Neuronal stem cell (in vitro differentiated cells): Measurements from ENCODE around the gene CDC7. TPM values are rescaled to one million over a fixed set of nuclear protein-coding genes. Genes with fewer than 3 reads are reported as not detected.

Source experiments
- DNase-seq: peaks from one replicate; pipeline ENCODE4 v3.0.0-alpha.2; 2013; ENCODE audit warnings: low spot score
- H2AFZ ChIP-seq: one replicate; pipeline ENCODE4 v1.6.1; 2013; ENCODE audit warnings: mild to moderate bottlenecking, low read length, inconsistent platforms
- H2AK5ac ChIP-seq: 2 replicates; pipeline ENCODE4 v1.6.1; 2013; ENCODE audit warnings: low read depth, mild to moderate bottlenecking, inconsistent platforms, low read length, moderate library complexity, mixed read lengths
- H2BK120ac ChIP-seq: 2 replicates; pipeline ENCODE4 v1.6.1; 2013; ENCODE audit warnings: low read depth, mild to moderate bottlenecking, inconsistent platforms, low read length, moderate library complexity, mixed read lengths
- H2BK12ac ChIP-seq: one replicate; pipeline ENCODE4 v1.6.1; 2013; ENCODE audit warnings: low read length, inconsistent platforms
- H2BK15ac ChIP-seq: 2 replicates; pipeline ENCODE4 v1.6.1; 2013; ENCODE audit warnings: mild to moderate bottlenecking, low read length, inconsistent platforms, mixed read lengths
- H2BK5ac ChIP-seq: one replicate; pipeline ENCODE4 v1.6.1; 2013; ENCODE audit warnings: inconsistent platforms, mild to moderate bottlenecking, low read length, moderate library complexity
- H3K14ac ChIP-seq: one replicate; pipeline ENCODE4 v1.6.1; 2013; ENCODE audit warnings: low read length, inconsistent platforms
- H3K18ac ChIP-seq: 2 replicates; pipeline ENCODE4 v1.6.1; 2013; ENCODE audit warnings: low read length, inconsistent platforms
- H3K23ac ChIP-seq: 2 replicates; pipeline ENCODE4 v1.6.1; 2013; ENCODE audit warnings: low read depth, mild to moderate bottlenecking, mixed read lengths, low read length, inconsistent platforms; ENCODE audit not compliant: poor library complexity
- H3K27ac ChIP-seq: replicated peaks from 3 replicates; pipeline ENCODE4 v1.5.1; 2013; ENCODE audit warnings: low read length, inconsistent platforms
- H3K27me3 ChIP-seq, 3 experiments: 2 replicates each; pipeline ENCODE4 v1.6.1; 2013; ENCODE audit warnings: low read length in 3 of 3, mild to moderate bottlenecking in 2 of 3, inconsistent platforms in 1 of 3, low read depth in 1 of 3, mixed read lengths in 1 of 3, moderate library complexity in 1 of 3; ENCODE audit not compliant: control insufficient read depth in 3 of 3, insufficient read depth in 3 of 3
- H3K36me3 ChIP-seq, 2 donors: replicated peaks in 1 of 2; 2 replicates each; pipeline ENCODE4 v1.6.1; 2013; ENCODE audit warnings: low read length in 2 of 2; ENCODE audit not compliant: control insufficient read depth in 2 of 2, insufficient read depth in 2 of 2
- H3K4ac ChIP-seq: 2 replicates; pipeline ENCODE4 v1.6.1; 2013; ENCODE audit warnings: inconsistent platforms, mild to moderate bottlenecking, low read length, moderate library complexity
- H3K4me1 ChIP-seq, 2 donors: 1 replicate in 1 of 2; 2 replicates in 1 of 2; pipeline ENCODE4 v1.6.1; 2013; ENCODE audit warnings: low read length in 2 of 2, low read depth in 1 of 2; ENCODE audit not compliant: control insufficient read depth in 2 of 2, insufficient read depth in 1 of 2
- H3K4me2 ChIP-seq: one replicate; pipeline ENCODE4 v1.6.1; 2013; ENCODE audit warnings: mild to moderate bottlenecking, low read length, inconsistent platforms; ENCODE audit not compliant: insufficient read depth, poor library complexity, severe bottlenecking
- H3K4me3 ChIP-seq, 2 donors: 2 replicates each; pipeline ENCODE4 v1.5.1; 2013; ENCODE audit warnings: low read length in 2 of 2, mild to moderate bottlenecking in 2 of 2, inconsistent platforms in 1 of 2, moderate library complexity in 1 of 2
- H3K79me1 ChIP-seq: one replicate; pipeline ENCODE4 v1.6.1; 2013; ENCODE audit warnings: low read depth, mild to moderate bottlenecking, inconsistent platforms, low read length, moderate library complexity
- H3K9ac ChIP-seq: one replicate; pipeline ENCODE4 v1.6.1; 2013; ENCODE audit warnings: mild to moderate bottlenecking, low read depth, low read length, inconsistent platforms; ENCODE audit not compliant: poor library complexity
- H3K9me3 ChIP-seq, 2 donors: replicated peaks in 1 of 2; 2 replicates each; pipeline versions ENCODE3 to v1.6.1; 2013; ENCODE audit warnings: low read length in 2 of 2, mild to moderate bottlenecking in 2 of 2, inconsistent platforms in 1 of 2, low read depth in 1 of 2, mixed read lengths in 1 of 2, moderate library complexity in 1 of 2; ENCODE audit not compliant: control insufficient read depth in 2 of 2, insufficient read depth in 1 of 2
- H4K8ac ChIP-seq: one replicate; pipeline ENCODE4 v1.6.1; 2013; ENCODE audit warnings: low read depth, mild to moderate bottlenecking, inconsistent platforms, low read length, moderate library complexity
- H4K91ac ChIP-seq: one replicate; pipeline ENCODE4 v1.6.1; 2013; ENCODE audit warnings: low read length, low read depth, mild to moderate bottlenecking, inconsistent platforms; ENCODE audit not compliant: poor library complexity
- WGBS, 2 donors: extraction: QIAGEN DNeasy Blood & Tissue Kit; methylation state at CpG; one replicate each; pipeline ENCODE4 v1.1.7; 2013; ENCODE audit warnings: missing lambda C conversion rate in 2 of 2, mixed read lengths in 1 of 2; ENCODE audit not compliant: insufficient read length in 2 of 2, insufficient replicate concordance in 1 of 2; ENCODE audit errors: extremely low coverage in 2 of 2; 5-methylcytosine and 5-hydroxymethylcytosine counted together
- polyA plus RNA-seq, 2 experiments: library from polyadenylated mRNA; stranded (reverse); fragments of 200-250 nt; gene quantifications; one replicate each; pipeline ENCODE4 v1.2.3, GENCODE V29; 2013

Gene CDC7
- 39.2 TPM for polyA plus RNA-seq (2013, experiment 1 of 2)
- 39.1 TPM for polyA plus RNA-seq (2013, experiment 2 of 2)

DNA sequence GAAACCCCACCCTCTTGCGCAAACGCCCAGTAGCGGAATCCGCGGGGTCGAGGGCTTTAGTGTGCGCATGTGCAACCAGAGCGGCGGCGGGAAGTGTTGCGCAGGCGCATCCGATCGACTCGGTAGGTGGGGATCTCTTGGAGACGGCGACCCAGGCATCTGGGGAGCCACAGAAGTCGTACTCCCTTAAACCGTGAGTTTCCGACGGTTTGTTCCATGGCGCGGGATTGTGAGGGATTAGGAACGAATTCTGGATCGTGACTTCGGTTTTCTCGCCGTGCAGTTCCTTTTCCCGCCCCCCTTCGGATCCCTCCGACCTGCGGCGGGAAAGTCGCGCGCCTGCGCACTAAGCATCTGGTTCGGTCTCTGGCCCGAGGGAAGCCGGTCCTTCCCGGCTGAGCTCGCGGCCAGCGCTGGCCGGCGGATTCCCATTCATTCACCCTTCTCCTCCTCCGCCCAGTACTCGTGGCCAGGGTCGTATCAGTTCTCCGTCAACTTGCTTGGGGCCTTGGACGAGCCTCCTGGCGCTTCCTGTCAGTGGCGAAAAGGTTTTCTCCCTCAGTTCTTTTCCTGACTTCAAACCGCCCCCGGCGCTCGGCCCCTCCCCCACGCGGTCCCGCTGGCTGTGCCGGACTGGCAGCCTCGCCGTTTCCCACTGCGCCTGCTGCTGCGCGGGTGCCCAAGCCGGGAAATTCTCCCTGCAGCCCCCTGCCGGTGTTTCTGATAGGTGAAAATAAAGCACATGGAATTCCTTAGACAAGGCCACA, at the start of gene CDC7:
CDC7 (plus strand) TSS at position 96 of the 767 bp plus-strand sequence. CDS start 866 bp downstream, outside the sequence.
- no CpG with 5 or more reads among the region's 68 CpGs for WGBS, 2 donors

DNA sequence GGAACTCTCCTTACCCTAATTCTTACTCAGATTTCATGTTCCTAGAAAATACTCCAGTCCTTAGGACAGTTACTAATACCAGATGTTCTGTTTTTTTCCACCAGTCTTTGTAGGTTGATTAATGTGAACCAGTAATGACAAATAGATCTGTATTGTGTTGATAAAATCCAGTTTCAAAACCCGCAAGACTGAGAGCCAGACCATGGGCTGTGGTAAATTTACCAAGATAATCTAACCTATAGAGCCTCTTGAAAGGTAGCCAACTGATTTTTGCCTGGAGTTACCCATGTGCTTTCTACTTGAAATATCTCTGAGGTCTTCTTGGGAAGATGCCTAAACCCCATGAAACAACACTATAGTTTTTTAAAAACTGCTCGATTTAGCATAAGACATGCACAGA, 46.5 kb upstream of the CDC7 start:
- Histone ChIP-seq H2AFZ (no peak overlapping the region), H2BK12ac (no peak overlapping the region), H3K23ac (no peak overlapping the region), H4K8ac (no peak overlapping the region), H3K27me3 (peaks cover 0 to 7% (median 0%) of the 10 kb centered on the region in 3 experiments), H3K9me3 (no peaks in the 10 kb centered on the region), H4K91ac (no peak overlapping the region), H3K4me1 (no peaks in the 10 kb centered on the region), H3K36me3 (no peaks in the 10 kb centered on the region), H3K4me2 (no peak overlapping the region), H3K27ac (no peak overlapping the region), H2BK120ac (no peak overlapping the region), H3K4ac (no peak overlapping the region), H3K9ac (no peak overlapping the region), H3K79me1 (no peaks in the 10 kb centered on the region), H2BK15ac (no peak overlapping the region), H2AK5ac (no peak overlapping the region), H3K14ac (no peak overlapping the region), H2BK5ac (no peak overlapping the region), H3K4me3 (no peak overlapping the region), H3K18ac (no peak overlapping the region)
- WGBS, 2 donors: no CpG with 5 or more reads among the region's 2 CpGs
- DNase-seq: no peak

More for the DNA sequence above, at the start of gene CDC7:
- Histone ChIP-seq H3K27me3 (no peaks in the 10 kb centered on the region), H3K4ac (peak within 1 kb of the TSS; percentile 28), H3K23ac (peak within 1 kb of the TSS; percentile 47), H3K4me1 (peaks cover 5 to 11% of the 10 kb centered on the region in 2 donors), H2BK5ac (peak within 1 kb of the TSS; percentile 94), H3K4me3 (peak within 1 kb of the TSS; percentile 65 to 83), H3K14ac (peak within 1 kb of the TSS; percentile 64), H2BK12ac (no peak within 1 kb of the TSS), H3K36me3 (peaks cover 0 to 30% of the 10 kb centered on the region in 2 donors), H2BK15ac (peak within 1 kb of the TSS; percentile 32), H3K4me2 (peak within 1 kb of the TSS; percentile 65), H2BK120ac (no peak within 1 kb of the TSS), H3K18ac (peak within 1 kb of the TSS; percentile 97), H4K8ac (no peak within 1 kb of the TSS), H3K9ac (peak within 1 kb of the TSS; percentile 96), H3K9me3 (no peaks in the 10 kb centered on the region), H3K79me1 (no peaks in the 10 kb centered on the region), H4K91ac (no peak within 1 kb of the TSS), H3K27ac (peak within 1 kb of the TSS; percentile 99), H2AFZ (peak within 1 kb of the TSS; percentile 94), H2AK5ac (peak within 1 kb of the TSS; percentile 14)
- DNase-seq: peak; percentile 93

GRCh38 chr1:91455334-91455733, 45.3 kb upstream of the CDC7 start:
- Histone ChIP-seq H2AFZ (no peak overlapping the region), H3K4ac (no peak overlapping the region), H2BK12ac (no peak overlapping the region), H3K14ac (no peak overlapping the region), H3K23ac (no peak overlapping the region), H3K36me3 (no peaks in the 10 kb centered on the region), H3K4me1 (no peaks in the 10 kb centered on the region), H4K8ac (no peak overlapping the region), H3K9me3 (no peaks in the 10 kb centered on the region), H3K4me3 (no peak overlapping the region), H3K27ac (no peak overlapping the region), H4K91ac (no peak overlapping the region), H2AK5ac (no peak overlapping the region), H3K9ac (no peak overlapping the region), H3K79me1 (no peaks in the 10 kb centered on the region), H3K18ac (no peak overlapping the region), H2BK120ac (no peak overlapping the region), H3K27me3 (peaks cover 0 to 7% (median 0%) of the 10 kb centered on the region in 3 experiments), H3K4me2 (no peak overlapping the region), H2BK5ac (no peak overlapping the region), H2BK15ac (no peak overlapping the region)
- no peak for DNase-seq
- WGBS, 2 donors: no CpG with 5 or more reads among the region's 3 CpGs

- no peak overlapping the region for H3K27ac ChIP-seq
- H3K4ac ChIP-seq: no peak overlapping the region
- H4K8ac ChIP-seq: no peak overlapping the region
- no peak overlapping the region for H3K18ac ChIP-seq
- H3K4me1 ChIP-seq: no peaks in the 10 kb centered on the region
- H3K23ac ChIP-seq: no peak overlapping the region
- H3K4me2 ChIP-seq: no peak overlapping the region
- no peak overlapping the region for H3K14ac ChIP-seq
- no peak for DNase-seq
- peaks cover 0 to 7% (median 0%) of the 10 kb centered on the region in 3 experiments for H3K27me3 ChIP-seq
- H3K79me1 ChIP-seq: no peaks in the 10 kb centered on the region
- no peaks in the 10 kb centered on the region for H3K9me3 ChIP-seq
- no peak overlapping the region for H2BK120ac ChIP-seq
- H3K36me3 ChIP-seq: no peaks in the 10 kb centered on the region
- H2BK12ac ChIP-seq: no peak overlapping the region
- no peak overlapping the region for H3K9ac ChIP-seq
- WGBS, 2 donors: no CpG with 5 or more reads among the region's 1 CpG
- H2BK15ac ChIP-seq: no peak overlapping the region
- H3K4me3 ChIP-seq: no peak overlapping the region
- H2AFZ ChIP-seq: no peak overlapping the region
- no peak overlapping the region for H2BK5ac ChIP-seq
- no peak overlapping the region for H4K91ac ChIP-seq
- no peak overlapping the region for H2AK5ac ChIP-seq
These were observed 44.8 kb upstream of the CDC7 start for GRCh38 chr1:91455896-91456295.
